ENCODE results near the gene CGB7. TPM values are rescaled to one million over a fixed set of nuclear protein-coding genes. Genes with fewer than 3 reads are reported as not detected.

CGB7 gene
- total and polyA plus RNA-seq, 10 of the 15 experiments (the other 5 are each of a cell fraction or from before 2014, with no cell fraction given), result 0.06 TPM; not detected in 9

GRCh38 chr19:49006905-49007304 is 50.6 kb downstream of the CGB7 start (continued):
- TF ChIP-seq ZBTB33 (IDR thresholded peaks at IDR 0.05) (no peak), SMC3 (IDR thresholded peaks at IDR 0.05; ENCODE audit: borderline replicate concordance, low read length) (no peak), TARDBP (IDR thresholded peaks at IDR 0.05; ENCODE audit: borderline replicate concordance) (no peak), ATF7 (IDR thresholded peaks at IDR 0.05; ENCODE audit: low read depth) (no peak), TBL1XR1 (IDR thresholded peaks at IDR 0.05; ENCODE audit: low read depth, low read length) (no peak), PAX8 (IDR thresholded peaks at IDR 0.05) (no peak), MYB (IDR thresholded peaks at IDR 0.05; ENCODE audit: borderline replicate concordance, low read depth, low read length) (no peak)

- peaks cover 20 to 22% of the 10 kb centered on the region in 2 experiments for H3K36me3 ChIP-seq (ENCODE audit: control insufficient read depth in 2 of 2, insufficient read depth in 2 of 2, low read length in 1 of 2)
- H4K20me1 ChIP-seq (ENCODE audit: control insufficient read depth, insufficient read depth), result no peaks in the 10 kb centered on the region
- intact Hi-C loops (cut with micrococcal nuclease; ENCODE audit: unreplicated experiment), result no loop called here
- H3K27ac ChIP-seq (ENCODE audit: control insufficient read depth, insufficient read depth), result no peak overlapping the region
- no peaks in the 10 kb centered on the region for H3K4me1 ChIP-seq (ENCODE audit: control insufficient read depth, insufficient read depth, low read length)
- ChIA-PET POLR2A (interaction anchor here (0.7 kb wide), 1 partner anchor 453 kb away, joined by 3 read pairs; no protein-coding TSS in a partner anchor), CTCF (interaction anchor here (0.6 kb wide), 1 partner anchor 123 kb away, joined by 3 read pairs; no protein-coding TSS in a partner anchor), SMC1A (ENCODE audit: uncharacterized antibody, unreplicated experiment) (no interaction called here), RAD21 (ENCODE audit: unreplicated experiment) (no interaction called here)
- no peaks in the 10 kb centered on the region for H3K9me3 ChIP-seq (replicated peaks; ENCODE audit: control insufficient read depth, insufficient read depth, low read length)
- DNase-seq (ENCODE audit: low read depth, low spot score) (no peak), ATAC-seq (no peak), FAIRE-seq (no peak)
- in situ Hi-C loops (cut with MboI), result no loop called here
- WGBS (ENCODE audit: insufficient coverage, insufficient replicate concordance, low lambda C conversion rate, missing lambda C conversion rate), result 100% methylated on average over 7 of the region's 7 CpGs
- TF ChIP-seq BCL11A (IDR thresholded peaks at IDR 0.05; ENCODE audit: low read depth, low read length), result no peak
- no peak for TF ChIP-seq SIN3A (IDR thresholded peaks at IDR 0.05; ENCODE audit: low read depth, low read length)
- TF ChIP-seq MTA3 (IDR thresholded peaks at IDR 0.05; ENCODE audit: borderline replicate concordance, low read length), result no peak
- no peak overlapping the region for H2AFZ ChIP-seq (ENCODE audit: control insufficient read depth, low read depth, low read length)
- no peak overlapping the region for H3K9ac ChIP-seq (ENCODE audit: control insufficient read depth, insufficient read depth, low read length)
- H3K4me2 ChIP-seq (ENCODE audit: control insufficient read depth, insufficient read depth), result no peak overlapping the region
- no peak overlapping the region for H3K4me3 ChIP-seq
- no peaks in the 10 kb centered on the region for H3K79me2 ChIP-seq (ENCODE audit: control insufficient read depth, insufficient read depth, low read length)
- BruUV-seq (replicated peaks), result TSS peak; percentile 52
- H3K27me3 ChIP-seq (replicated peaks in 1 of 2; ENCODE audit: control insufficient read depth in 2 of 2, insufficient read depth in 2 of 2, low read length in 1 of 2), result no peaks in the 10 kb centered on the region
These were observed 52.5 kb downstream of the CGB7 start for GRCh38 chr19:49004964-49005614.

Small RNAs within 50 kb of the gene (microRNA-seq; reads per million reads assigned to microRNA genes)
- gene MIR6798, result not detected

Small RNAs within 50 kb of the gene (small RNA-seq; reads per million reads assigned to genes)
- gene MIR6798 (0.12 reads per million), gene RN7SL708P (not detected)

Other genes with a start within 250 kb of the CGB7 start
Only the 7 nearest of the 25 such genes appear.
- 0.22 TPM in 1 of 2 replicates, not detected in the other for gene CGB2, start 25.9 kb downstream of the CGB7 start, total RNA-seq (2014; rRNA removed)
- not detected in 2 replicates for gene CGB2, start 25.9 kb downstream of the CGB7 start, total RNA-seq (2014; rRNA removed; fragmentation: Illumina TruSeq; extraction: Trizol)
- not detected in 2 replicates for gene CGB2, start 25.9 kb downstream of the CGB7 start, total RNA-seq (2021)
- not detected in 2 replicates for gene CGB2, start 25.9 kb downstream of the CGB7 start, polyA plus RNA-seq (2011; rRNA removed)
- not detected in 2 replicates for gene CGB2, start 25.9 kb downstream of the CGB7 start, polyA plus RNA-seq (2014; fragmentation: Illumina TruSeq; extraction: Trizol)
- gene CGB2, start 25.9 kb downstream of the CGB7 start, polyA plus RNA-seq (2014; fragmentation: Nextera tagmentation; extraction: Ambion mirVana), result not detected
- 0.11 and 0.20 TPM in 2 replicates for gene CGB2, start 25.9 kb downstream of the CGB7 start, polyA plus RNA-seq (2014; rRNA removed)
- gene CGB2, start 25.9 kb downstream of the CGB7 start, polyA plus RNA-seq (2016; fragmentation: Nextera tagmentation; extraction: Ambion mirVana), result under 1 TPM in 1 of 2 experiments, not detected in 1; 0.37 TPM
- not detected in 2 replicates for gene CGB1, start 20.9 kb downstream of the CGB7 start, total RNA-seq (2014; rRNA removed)
- not detected in 2 replicates for gene CGB1, start 20.9 kb downstream of the CGB7 start, total RNA-seq (2014; rRNA removed; fragmentation: Illumina TruSeq; extraction: Trizol)
- gene CGB1, start 20.9 kb downstream of the CGB7 start, total RNA-seq (2021), result not detected in 2 replicates
- not detected in 2 replicates for gene CGB1, start 20.9 kb downstream of the CGB7 start, polyA plus RNA-seq (2011; rRNA removed)
- not detected in 2 replicates for gene CGB1, start 20.9 kb downstream of the CGB7 start, polyA plus RNA-seq (2014; fragmentation: Illumina TruSeq; extraction: Trizol)
- not detected for gene CGB1, start 20.9 kb downstream of the CGB7 start, polyA plus RNA-seq (2014; fragmentation: Nextera tagmentation; extraction: Ambion mirVana)
- gene CGB1, start 20.9 kb downstream of the CGB7 start, polyA plus RNA-seq (2014; rRNA removed), result not detected in 2 replicates
- gene CGB1, start 20.9 kb downstream of the CGB7 start, polyA plus RNA-seq (2016; fragmentation: Nextera tagmentation; extraction: Ambion mirVana), result not detected
- gene CGB5, start 13.9 kb downstream of the CGB7 start, total RNA-seq (2014; rRNA removed), result not detected in 2 replicates
- gene CGB5, start 13.9 kb downstream of the CGB7 start, total RNA-seq (2014; rRNA removed; fragmentation: Illumina TruSeq; extraction: Trizol), result not detected in 2 replicates
- gene CGB5, start 13.9 kb downstream of the CGB7 start, total RNA-seq (2021), result not detected in 2 replicates
- not detected in 2 replicates for gene CGB5, start 13.9 kb downstream of the CGB7 start, polyA plus RNA-seq (2011; rRNA removed)
- not detected in 2 replicates for gene CGB5, start 13.9 kb downstream of the CGB7 start, polyA plus RNA-seq (2014; fragmentation: Illumina TruSeq; extraction: Trizol)
- gene CGB5, start 13.9 kb downstream of the CGB7 start, polyA plus RNA-seq (2014; fragmentation: Nextera tagmentation; extraction: Ambion mirVana), result not detected
- not detected in 2 replicates for gene CGB5, start 13.9 kb downstream of the CGB7 start, polyA plus RNA-seq (2014; rRNA removed)
- not detected for gene CGB5, start 13.9 kb downstream of the CGB7 start, polyA plus RNA-seq (2016; fragmentation: Nextera tagmentation; extraction: Ambion mirVana)
- not detected in 2 replicates for gene CGB8, start 8.6 kb downstream of the CGB7 start, total RNA-seq (2014; rRNA removed)
- not detected in 2 replicates for gene CGB8, start 8.6 kb downstream of the CGB7 start, total RNA-seq (2014; rRNA removed; fragmentation: Illumina TruSeq; extraction: Trizol)
- gene CGB8, start 8.6 kb downstream of the CGB7 start, total RNA-seq (2021), result not detected in 2 replicates
- not detected in 2 replicates for gene CGB8, start 8.6 kb downstream of the CGB7 start, polyA plus RNA-seq (2011; rRNA removed)
- not detected in 2 replicates for gene CGB8, start 8.6 kb downstream of the CGB7 start, polyA plus RNA-seq (2014; fragmentation: Illumina TruSeq; extraction: Trizol)
- not detected for gene CGB8, start 8.6 kb downstream of the CGB7 start, polyA plus RNA-seq (2014; fragmentation: Nextera tagmentation; extraction: Ambion mirVana)
- not detected in 2 replicates for gene CGB8, start 8.6 kb downstream of the CGB7 start, polyA plus RNA-seq (2014; rRNA removed)
- not detected for gene CGB8, start 8.6 kb downstream of the CGB7 start, polyA plus RNA-seq (2016; fragmentation: Nextera tagmentation; extraction: Ambion mirVana)
- not detected in 2 replicates for gene NTF4, start 7.1 kb upstream of the CGB7 start, total RNA-seq (2014; rRNA removed)
- not detected in 2 replicates for gene NTF4, start 7.1 kb upstream of the CGB7 start, total RNA-seq (2014; rRNA removed; fragmentation: Illumina TruSeq; extraction: Trizol)
- not detected in 2 replicates for gene NTF4, start 7.1 kb upstream of the CGB7 start, total RNA-seq (2021)
- gene NTF4, start 7.1 kb upstream of the CGB7 start, polyA plus RNA-seq (2011; rRNA removed), result not detected in 2 replicates
- not detected in 2 replicates for gene NTF4, start 7.1 kb upstream of the CGB7 start, polyA plus RNA-seq (2014; fragmentation: Illumina TruSeq; extraction: Trizol)
- gene NTF4, start 7.1 kb upstream of the CGB7 start, polyA plus RNA-seq (2014; fragmentation: Nextera tagmentation; extraction: Ambion mirVana), result not detected
- gene NTF4, start 7.1 kb upstream of the CGB7 start, polyA plus RNA-seq (2014; rRNA removed), result not detected in 2 replicates
- not detected for gene NTF4, start 7.1 kb upstream of the CGB7 start, polyA plus RNA-seq (2016; fragmentation: Nextera tagmentation; extraction: Ambion mirVana)
- gene KCNA7, start 14.9 kb upstream of the CGB7 start, total RNA-seq (2014; rRNA removed), result not detected in 2 replicates
- gene KCNA7, start 14.9 kb upstream of the CGB7 start, total RNA-seq (2014; rRNA removed; fragmentation: Illumina TruSeq; extraction: Trizol), result not detected in 2 replicates
- gene KCNA7, start 14.9 kb upstream of the CGB7 start, total RNA-seq (2021), result not detected in 2 replicates
- gene KCNA7, start 14.9 kb upstream of the CGB7 start, polyA plus RNA-seq (2011; rRNA removed), result not detected in 2 replicates
- not detected in 2 replicates for gene KCNA7, start 14.9 kb upstream of the CGB7 start, polyA plus RNA-seq (2014; fragmentation: Illumina TruSeq; extraction: Trizol)
- gene KCNA7, start 14.9 kb upstream of the CGB7 start, polyA plus RNA-seq (2014; fragmentation: Nextera tagmentation; extraction: Ambion mirVana), result not detected
- not detected in 2 replicates for gene KCNA7, start 14.9 kb upstream of the CGB7 start, polyA plus RNA-seq (2014; rRNA removed)
- not detected for gene KCNA7, start 14.9 kb upstream of the CGB7 start, polyA plus RNA-seq (2016; fragmentation: Nextera tagmentation; extraction: Ambion mirVana)
- 279 and 350 TPM in 2 replicates for gene SNRNP70, start 27.7 kb upstream of the CGB7 start, total RNA-seq (2014; rRNA removed)
- gene SNRNP70, start 27.7 kb upstream of the CGB7 start, total RNA-seq (2014; rRNA removed; fragmentation: Illumina TruSeq; extraction: Trizol), result 89.2 and 90.2 TPM in 2 replicates
- 193 and 215 TPM in 2 replicates for gene SNRNP70, start 27.7 kb upstream of the CGB7 start, total RNA-seq (2021)
- gene SNRNP70, start 27.7 kb upstream of the CGB7 start, polyA plus RNA-seq (2011; rRNA removed), result 105 and 162 TPM in 2 replicates
- gene SNRNP70, start 27.7 kb upstream of the CGB7 start, polyA plus RNA-seq (2014; fragmentation: Illumina TruSeq; extraction: Trizol), result 102 and 112 TPM in 2 replicates
- 10 to 100 TPM in 1 of 2 experiments, 1 to 10 TPM in 1; 2.7 to 14.9 TPM for gene SNRNP70, start 27.7 kb upstream of the CGB7 start, polyA plus RNA-seq (2014; fragmentation: Nextera tagmentation; extraction: Ambion mirVana)
- 453 and 499 TPM in 2 replicates for gene SNRNP70, start 27.7 kb upstream of the CGB7 start, polyA plus RNA-seq (2014; rRNA removed)
- gene SNRNP70, start 27.7 kb upstream of the CGB7 start, polyA plus RNA-seq (2016; fragmentation: Nextera tagmentation; extraction: Ambion mirVana), result 100 to 1,000 TPM; 157 to 192 TPM

All from GM12878 (cell line).